Left ventricle myocardium inferior (tissue), 1 donor: ENCODE measurements around the gene PALLD. TPM values are rescaled to one million over a fixed set of nuclear protein-coding genes. Genes with fewer than 3 reads are reported as not detected.

ENCODE experiments used
- DNase-seq: peaks from one replicate; pipeline ENCODE4 v3.0.0-alpha.2; 2020
- H3K27ac ChIP-seq: fragments of 200-600 bp; replicated peaks from 2 replicates; pipeline ENCODE4 v1.8.0; 2021
- H3K27me3 ChIP-seq: fragments of 200-600 bp; 2 replicates; pipeline ENCODE4 v1.8.0; 2021; ENCODE audit warnings: low read depth
- H3K36me3 ChIP-seq: fragments of 200-600 bp; 2 replicates; pipeline ENCODE4 v1.8.0; 2021
- H3K4me1 ChIP-seq: fragments of 200-600 bp; 2 replicates; pipeline ENCODE4 v1.8.0; 2021
- H3K4me3 ChIP-seq: fragments of 200-600 bp; 2 replicates; pipeline ENCODE4 v1.8.0; 2021; ENCODE audit warnings: mild to moderate bottlenecking, moderate library complexity
- H3K9me3 ChIP-seq: fragments of 200-600 bp; replicated peaks from 2 replicates; pipeline ENCODE4 v1.8.0; 2021
- CTCF ChIP-seq: fragments of 200-600 bp; IDR thresholded peaks from 2 replicates; pipeline ENCODE4 v1.8.0; 2021; ENCODE audit warnings: antibody characterized with exemption, mild to moderate bottlenecking, borderline replicate concordance
- intact Hi-C: fragments of 100-400 bp; cut with micrococcal nuclease; formaldehyde crosslinking; loops from one replicate; pipeline ENCODE4 v1.11.0; 2022
- total RNA-seq: library from RNA; stranded (reverse); fragmentation: NEBNext Ultra II Directional; extraction: Animal tissue kit (Norgen Biotek cat#: 25700); gene quantifications from one replicate; pipeline ENCODE4 v1.2.1, GENCODE V29; 2021
- donor health status: DM: no; HTN: yes; CAD: no; lungs with severe emphysema.

PALLD gene
- total RNA-seq, 1 donor from 2014 or later = 871 TPM

- Histone ChIP-seq H3K4me3 (no peak overlapping the region), H3K9me3 (no peaks in the 10 kb centered on the region), H3K27me3 (no peaks in the 10 kb centered on the region), H3K27ac (no peak overlapping the region), H3K4me1 (peaks cover 6% of the 10 kb centered on the region), H3K36me3 (no peaks in the 10 kb centered on the region)
- no peak for TF ChIP-seq CTCF
- no peak for DNase-seq
- intact Hi-C loops = no loop called here
Measured at GRCh38 chr4:168748807-168749206, 252.0 kb downstream of the PALLD start.

DNA sequence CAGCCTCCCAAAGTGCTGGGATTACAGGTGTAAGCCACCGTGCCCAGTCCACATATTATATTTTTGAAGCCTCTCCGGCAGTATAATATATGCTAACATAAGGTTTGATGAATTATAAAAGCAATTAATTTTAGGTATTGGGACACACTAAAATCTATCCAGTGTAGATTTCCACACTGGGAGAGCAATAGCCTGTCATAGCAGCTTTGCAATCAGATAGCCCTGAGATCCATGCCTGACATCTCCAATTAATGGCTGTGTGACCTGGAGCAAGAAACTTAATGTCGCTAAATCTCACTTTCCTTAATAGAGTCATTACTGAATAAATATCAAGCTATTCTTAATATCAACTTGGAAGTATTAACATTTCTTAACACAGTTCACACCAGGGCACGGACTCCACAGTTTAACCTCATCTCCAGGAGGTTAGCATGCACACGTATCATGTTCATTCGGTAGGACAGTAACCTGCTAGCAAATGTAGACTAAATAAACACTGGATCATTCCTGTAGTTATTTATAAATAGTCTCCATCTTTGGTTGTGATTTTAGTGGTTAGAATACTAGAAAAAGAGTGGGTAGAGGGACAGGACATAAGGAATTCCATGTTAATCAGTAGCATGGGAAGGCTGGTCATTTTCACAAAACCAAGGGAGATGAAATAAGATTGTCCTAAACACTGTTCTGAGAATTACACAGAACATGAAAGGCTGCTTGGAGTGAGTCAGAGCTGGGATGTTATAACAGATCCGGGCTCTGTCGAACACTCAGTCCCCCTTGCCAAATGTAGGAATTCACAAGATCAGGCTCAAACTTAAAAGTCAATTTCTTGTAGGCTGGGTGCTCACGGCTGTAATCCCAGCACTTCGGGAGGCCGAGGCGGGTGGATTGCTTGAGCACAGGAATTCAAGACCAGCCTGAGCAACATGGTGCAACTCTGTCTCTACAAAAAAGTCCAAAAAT is 254.7 kb downstream of the PALLD start:
- H3K27me3 ChIP-seq = no peaks in the 10 kb centered on the region
- no peak overlapping the region for H3K4me3 ChIP-seq
- H3K4me1 ChIP-seq = no peaks in the 10 kb centered on the region
- intact Hi-C loops = no loop called here
- no peak for DNase-seq
- TF ChIP-seq CTCF = no peak
- no peaks in the 10 kb centered on the region for H3K36me3 ChIP-seq
- no peaks in the 10 kb centered on the region for H3K9me3 ChIP-seq
- H3K27ac ChIP-seq = no peak overlapping the region

DNA sequence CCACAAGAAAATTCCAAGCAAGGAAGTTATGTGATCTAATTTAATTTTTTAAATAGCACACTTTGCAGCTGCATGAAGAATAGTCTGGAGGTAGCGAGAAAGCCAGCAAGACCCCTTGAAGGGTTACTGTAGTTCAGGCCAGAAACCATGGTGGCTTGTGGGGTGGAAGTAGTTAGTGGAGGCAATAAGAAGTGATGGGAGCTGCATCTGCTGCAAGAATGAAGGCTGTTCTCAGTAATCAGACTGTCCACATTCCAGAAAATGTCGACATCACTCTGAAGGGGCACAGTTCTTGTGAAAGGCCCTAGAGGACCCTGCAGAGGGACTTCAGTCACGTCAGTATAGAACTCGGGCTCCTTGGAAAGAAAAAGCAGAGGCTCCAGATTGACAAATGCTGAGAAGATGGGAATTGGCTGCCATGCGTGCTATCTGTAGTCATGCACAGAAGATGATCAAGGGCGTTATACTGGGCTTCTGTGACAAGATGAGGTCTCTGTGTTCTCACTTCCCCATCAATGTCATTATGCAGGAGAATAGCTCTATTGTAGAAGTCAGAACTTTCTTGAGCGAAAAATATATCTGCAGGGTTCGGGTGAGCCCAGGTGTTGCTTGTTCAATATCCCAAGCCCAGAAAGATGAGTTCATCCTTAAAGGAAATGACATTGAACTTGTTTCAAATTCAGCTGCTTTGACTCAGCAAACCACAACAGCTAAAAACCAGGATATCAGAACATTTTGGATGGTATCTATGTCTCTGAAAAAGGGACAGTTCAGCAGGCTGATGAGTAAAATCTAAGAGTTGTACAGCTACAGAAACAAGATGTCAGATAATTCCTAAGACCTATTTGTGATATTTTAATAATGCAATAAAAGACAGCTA is 259.0 kb downstream of the PALLD start:
- Histone ChIP-seq H3K27ac (no peak overlapping the region), H3K4me3 (no peak overlapping the region), H3K36me3 (no peaks in the 10 kb centered on the region), H3K9me3 (no peaks in the 10 kb centered on the region), H3K27me3 (no peaks in the 10 kb centered on the region), H3K4me1 (peaks cover 12% of the 10 kb centered on the region)
- intact Hi-C loops = no loop called here
- TF ChIP-seq CTCF = no peak
- no peak for DNase-seq

DNA sequence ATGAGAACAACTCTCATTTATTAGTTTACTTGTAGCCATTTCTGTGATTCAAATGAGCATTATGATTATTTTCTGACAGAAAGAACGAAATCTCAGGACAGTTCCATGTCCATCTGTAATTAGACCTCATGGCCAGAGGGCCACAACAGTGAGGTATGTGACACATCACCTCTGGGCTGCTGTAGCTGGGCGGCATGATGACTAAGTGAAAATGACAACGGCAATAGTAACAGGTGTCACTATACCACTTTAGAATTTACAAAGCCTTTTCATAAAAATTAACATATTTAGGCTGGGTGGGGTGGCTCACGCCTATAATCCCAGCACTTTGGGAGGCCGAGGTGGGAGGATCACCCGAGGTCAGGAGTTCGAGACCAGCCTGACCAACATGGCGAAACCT is 260.6 kb downstream of the PALLD start:
- intact Hi-C loops = no loop called here
- no peak for TF ChIP-seq CTCF
- Histone ChIP-seq H3K4me3 (no peak overlapping the region), H3K36me3 (no peaks in the 10 kb centered on the region), H3K27ac (no peak overlapping the region), H3K9me3 (no peaks in the 10 kb centered on the region), H3K4me1 (peaks cover 12% of the 10 kb centered on the region), H3K27me3 (no peaks in the 10 kb centered on the region)
- no peak for DNase-seq

GRCh38 chr4:168758351-168758876 is 261.6 kb downstream of the PALLD start:
- H3K4me3 ChIP-seq = no peak overlapping the region
- H3K36me3 ChIP-seq = no peaks in the 10 kb centered on the region
- no peak overlapping the region for H3K27ac ChIP-seq
- DNase-seq = no peak
- TF ChIP-seq CTCF = no peak
- intact Hi-C loops = no loop called here
- no peaks in the 10 kb centered on the region for H3K9me3 ChIP-seq
- H3K4me1 ChIP-seq = peaks cover 12% of the 10 kb centered on the region
- no peaks in the 10 kb centered on the region for H3K27me3 ChIP-seq
